ENCODE data around the gene C16orf54.

DNA sequence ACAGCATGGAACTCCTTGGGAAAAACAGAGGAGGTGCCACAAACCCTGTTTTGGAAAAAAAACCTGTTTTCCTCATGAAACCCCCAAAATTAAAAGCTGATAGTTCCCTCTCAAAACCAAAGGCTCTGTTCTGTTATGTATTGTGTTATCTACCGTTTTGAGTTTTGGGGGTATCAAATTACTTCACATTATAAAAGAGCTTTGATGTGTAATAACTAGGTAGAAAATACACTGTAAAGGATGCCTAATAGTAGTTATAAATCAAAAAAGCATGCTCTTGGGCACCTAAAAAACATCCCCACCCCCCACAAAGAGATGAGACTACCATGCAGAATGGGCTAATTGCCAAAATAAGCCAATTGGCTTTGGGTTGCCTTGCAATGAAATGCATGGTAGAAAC, 30.8 kb downstream of the C16orf54 start:
- TF ChIP-seq GATA3 (IDR thresholded peaks at IDR 0.05; ENCODE audit: low read depth, low read length) = no peak
- TF ChIP-seq GATA2 (IDR thresholded peaks at IDR 0.05; ENCODE audit: low read depth, low read length) = no peak

All from SH-SY5Y (cell line).